ENCODE data around the gene LILRB3. TPM values are rescaled to one million over a fixed set of nuclear protein-coding genes. Genes with fewer than 3 reads are reported as not detected.
"Not testable (repeated sequence)": the region's sequence is repeated elsewhere in the genome, so short reads cannot be mapped to it uniquely, and the experiment has no call there.

Gene LILRB3
- 3.6 TPM for total RNA-seq
- long read RNA-seq, partial matches to known transcripts, result 1 of 5 reads
- long read RNA-seq, other reads (novel, unspliced or antisense), result 4 of 5 reads

DNA sequence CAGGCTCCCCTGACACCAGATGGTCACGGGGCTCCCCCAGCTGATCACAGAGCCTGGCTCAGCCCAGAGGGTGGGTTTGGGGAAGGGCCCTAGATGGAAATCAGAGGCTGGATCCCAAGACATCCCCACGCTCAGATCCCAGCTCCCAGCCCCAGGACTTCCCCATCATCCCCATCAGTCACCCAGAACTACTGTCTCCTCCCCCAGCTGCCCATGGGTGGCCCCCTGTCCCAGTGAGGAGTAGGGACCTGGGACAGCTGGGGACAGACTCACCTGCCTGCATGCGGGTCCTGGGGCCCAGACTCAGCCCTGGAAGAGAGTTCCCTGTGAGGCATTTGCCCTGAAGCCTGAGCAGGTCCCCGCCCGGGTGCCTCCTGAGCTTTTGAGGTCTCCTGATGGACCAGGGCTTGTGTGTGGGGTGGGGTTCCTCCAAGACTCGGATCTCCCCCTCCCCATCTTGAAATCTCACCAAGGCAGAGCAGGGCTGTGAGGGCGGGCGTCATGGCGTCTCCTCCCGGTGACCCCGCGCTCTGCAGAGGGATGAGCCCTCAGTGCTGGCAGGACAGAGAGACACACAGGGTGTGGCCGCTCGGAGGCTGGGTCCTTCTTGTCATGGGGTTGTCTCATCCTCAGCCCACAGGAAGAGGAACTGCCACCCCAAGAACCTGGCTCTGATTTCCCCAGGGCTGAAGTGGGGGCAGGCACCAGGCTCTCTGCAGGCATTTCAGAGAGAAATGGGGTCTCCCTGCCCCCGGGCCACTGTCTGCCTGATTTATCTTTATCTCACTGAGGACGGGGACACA is at the start of gene LILRB3:
Gene LILRB3 (minus strand): TSS at position 534 of the 803 bp plus-strand sequence. CDS start 31 bp downstream, at position 503.
- ATAC-seq (ENCODE audit: poor library complexity) (peak; percentile 81), DNase-seq (peak; percentile 78)
- intact Hi-C loops (cut with DNase I), result not testable (repeated sequence)

DNA sequence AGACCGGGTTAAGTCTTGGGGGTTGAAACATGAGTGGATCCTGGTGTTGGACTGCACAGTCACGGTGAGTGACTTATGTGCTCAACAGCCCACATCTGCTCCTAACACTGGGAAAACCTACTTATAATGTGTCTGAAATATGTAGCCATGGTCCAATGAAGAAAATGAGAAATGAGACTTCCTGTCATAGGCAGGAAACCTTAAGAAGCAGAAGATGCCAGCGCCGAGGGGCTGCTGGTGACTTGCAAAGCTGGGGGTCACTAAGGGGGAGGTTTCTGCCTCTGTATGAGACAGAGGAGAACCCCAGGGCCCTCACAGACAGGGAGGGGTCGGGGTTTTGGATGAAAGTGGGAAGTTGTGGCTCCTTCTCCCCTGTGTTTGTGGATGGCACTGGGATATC is 49.4 kb upstream of the LILRB3 start:
- ATAC-seq (ENCODE audit: poor library complexity), result peak; percentile 34
- intact Hi-C loops (cut with DNase I); DNase-seq: not testable (repeated sequence)

DNA sequence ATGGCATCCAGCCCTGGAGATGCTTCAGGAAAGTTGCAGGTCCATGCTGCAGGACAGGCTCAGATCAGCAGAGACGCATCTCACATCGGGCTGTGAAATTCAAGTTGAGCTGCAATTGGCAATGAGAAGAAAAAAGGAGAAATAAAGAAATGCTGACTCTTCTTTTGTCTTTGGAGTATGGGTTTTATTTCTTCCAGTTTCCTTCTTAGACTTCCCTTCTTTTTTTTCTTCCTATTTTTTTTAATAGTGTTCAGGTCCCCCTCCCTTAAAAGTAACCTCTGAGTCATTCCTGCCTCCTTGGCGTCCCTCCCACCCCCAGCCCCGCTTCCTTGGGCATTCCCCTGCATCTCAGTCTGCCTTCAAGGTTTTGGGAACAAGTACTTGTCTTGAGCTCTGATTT is 48.8 kb upstream of the LILRB3 start:
- ATAC-seq (ENCODE audit: poor library complexity) (peak; percentile 68), DNase-seq (peak; percentile 64)
- intact Hi-C loops (cut with DNase I), result not testable (repeated sequence)

DNA sequence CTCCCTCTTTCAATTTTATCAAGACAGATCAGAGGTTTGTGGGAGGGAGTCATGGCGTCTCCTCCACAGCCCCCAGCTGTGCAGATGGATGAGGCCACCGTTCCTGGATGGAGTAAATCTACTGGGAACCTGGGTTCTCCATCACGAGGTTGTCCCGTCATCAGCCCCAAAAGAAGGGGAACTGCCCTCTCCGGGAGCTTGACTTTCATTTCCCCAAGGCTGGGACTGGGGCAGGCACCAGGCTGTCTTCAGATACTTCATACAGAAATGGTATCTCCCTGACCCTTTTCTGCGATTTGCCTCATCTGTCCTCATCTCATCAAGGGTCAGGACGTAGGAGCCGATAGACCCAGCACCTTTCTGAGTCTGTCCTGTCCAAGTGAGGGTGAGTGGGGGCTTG is 48.3 kb upstream of the LILRB3 start:
- intact Hi-C loops (cut with DNase I), result no loop called here
- DNase-seq (no peak), ATAC-seq (ENCODE audit: poor library complexity) (peak; percentile 82)

DNA sequence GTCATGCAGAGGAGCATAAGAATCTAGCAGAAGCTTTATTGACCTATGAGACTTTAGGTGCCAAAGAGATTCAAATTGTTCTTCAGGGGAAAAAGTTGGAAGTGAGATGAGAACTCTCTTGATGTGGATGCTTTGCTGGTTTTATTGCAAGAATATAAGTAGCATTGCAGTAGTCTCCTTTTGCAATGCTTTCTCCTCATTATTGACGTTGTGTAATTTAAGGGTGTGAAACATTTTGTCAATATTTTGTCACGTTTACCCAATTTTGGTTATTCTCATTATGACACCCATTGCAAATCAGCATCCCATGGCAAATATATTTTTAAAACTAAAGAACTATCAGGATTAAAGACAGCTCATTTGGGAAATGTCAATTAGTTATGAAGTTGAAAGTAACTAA is 46.1 kb upstream of the LILRB3 start:
- no peak for DNase-seq
- intact Hi-C loops (cut with DNase I), result no loop called here
- ATAC-seq (ENCODE audit: poor library complexity), result no peak

DNA sequence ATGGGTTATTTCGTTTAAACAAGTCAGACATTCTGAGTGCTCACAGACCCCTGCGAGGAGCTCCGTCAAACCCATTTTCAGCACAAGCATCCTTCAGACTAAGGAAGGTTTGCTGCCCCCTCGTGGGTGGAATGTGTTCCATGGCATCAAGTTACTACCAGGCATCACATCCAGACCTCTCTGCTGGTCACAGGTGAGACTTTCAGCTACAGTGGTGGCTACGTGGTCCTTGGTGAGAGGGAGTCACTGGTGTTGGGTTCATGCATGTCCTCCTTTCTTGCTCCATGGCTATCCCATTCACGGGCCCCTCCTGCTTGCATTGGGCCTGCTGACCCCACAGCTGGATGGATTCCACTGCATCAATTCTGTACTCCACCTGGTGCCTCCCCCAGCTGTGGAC is 43.3 kb upstream of the LILRB3 start:
- DNase-seq, result peak; percentile 85
- ATAC-seq (ENCODE audit: poor library complexity), result peak; percentile 65
- intact Hi-C loops (cut with DNase I), result no loop called here

DNA sequence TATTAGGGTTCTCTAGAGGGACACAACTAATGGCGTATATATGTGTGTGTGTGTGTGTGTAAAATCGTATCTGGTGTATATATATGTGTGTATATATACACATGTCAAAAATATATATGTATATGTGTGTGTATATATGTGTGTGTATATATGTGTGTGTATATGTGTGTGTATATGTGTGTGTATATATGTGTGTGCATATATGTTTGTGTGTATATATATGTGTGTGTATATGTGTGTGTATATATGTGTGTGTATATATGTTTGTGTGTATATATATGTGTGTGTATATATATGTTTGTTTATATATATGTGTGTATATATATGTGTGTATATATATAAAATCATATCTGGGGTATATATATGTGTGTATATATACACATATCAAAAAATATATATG is 39.7 kb upstream of the LILRB3 start:
- DNase-seq (no peak), ATAC-seq (ENCODE audit: poor library complexity) (no peak)
- intact Hi-C loops (cut with DNase I), result no loop called here

DNA sequence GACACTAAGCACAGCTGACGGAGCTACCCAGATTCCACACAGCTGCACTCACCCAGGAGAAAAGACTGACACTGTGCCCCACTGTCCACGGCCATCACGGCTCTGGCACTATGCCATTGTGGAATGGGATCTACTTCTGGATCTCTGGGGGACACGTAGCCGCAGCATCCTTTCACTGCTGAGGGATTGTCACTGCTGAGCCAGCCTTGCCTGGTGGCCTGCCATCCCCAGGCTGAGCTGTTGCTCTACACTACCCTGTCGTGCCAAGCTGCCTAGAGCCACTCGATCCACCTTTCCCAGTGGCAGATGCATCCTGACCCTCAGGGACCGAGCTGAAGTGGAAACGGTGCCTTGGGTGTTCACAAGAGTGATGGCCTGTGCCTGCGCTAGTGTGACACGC is 39.3 kb upstream of the LILRB3 start:
- ATAC-seq (ENCODE audit: poor library complexity) (no peak), DNase-seq (no peak)
- intact Hi-C loops (cut with DNase I), result no loop called here

DNA sequence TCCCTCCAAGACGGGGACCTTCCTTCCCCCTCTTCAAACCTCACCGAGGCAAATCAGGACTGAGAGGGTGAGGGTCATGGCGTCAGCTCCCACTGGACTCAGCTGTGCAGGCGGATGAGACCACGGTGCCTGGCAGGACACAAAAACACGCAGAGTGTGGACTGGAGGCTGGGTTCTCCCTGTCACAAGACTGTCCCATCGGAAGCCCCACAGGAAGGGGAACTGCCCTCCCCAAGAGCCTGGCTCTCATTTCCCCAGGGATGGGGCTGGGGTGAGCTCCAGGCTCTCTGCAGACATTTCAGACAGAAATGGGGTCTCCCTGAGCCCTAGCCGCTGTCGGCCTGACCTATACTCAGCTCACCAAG is 34.3 kb upstream of the LILRB3 start, which contains the start of gene LILRB5:
Gene LILRB5 (minus strand): TSS at position 158 of the 365 bp plus-strand sequence. CDS start 80 bp downstream, at position 78.
- intact Hi-C loops (cut with DNase I), result no loop called here
- ATAC-seq (ENCODE audit: poor library complexity), result no peak

DNA sequence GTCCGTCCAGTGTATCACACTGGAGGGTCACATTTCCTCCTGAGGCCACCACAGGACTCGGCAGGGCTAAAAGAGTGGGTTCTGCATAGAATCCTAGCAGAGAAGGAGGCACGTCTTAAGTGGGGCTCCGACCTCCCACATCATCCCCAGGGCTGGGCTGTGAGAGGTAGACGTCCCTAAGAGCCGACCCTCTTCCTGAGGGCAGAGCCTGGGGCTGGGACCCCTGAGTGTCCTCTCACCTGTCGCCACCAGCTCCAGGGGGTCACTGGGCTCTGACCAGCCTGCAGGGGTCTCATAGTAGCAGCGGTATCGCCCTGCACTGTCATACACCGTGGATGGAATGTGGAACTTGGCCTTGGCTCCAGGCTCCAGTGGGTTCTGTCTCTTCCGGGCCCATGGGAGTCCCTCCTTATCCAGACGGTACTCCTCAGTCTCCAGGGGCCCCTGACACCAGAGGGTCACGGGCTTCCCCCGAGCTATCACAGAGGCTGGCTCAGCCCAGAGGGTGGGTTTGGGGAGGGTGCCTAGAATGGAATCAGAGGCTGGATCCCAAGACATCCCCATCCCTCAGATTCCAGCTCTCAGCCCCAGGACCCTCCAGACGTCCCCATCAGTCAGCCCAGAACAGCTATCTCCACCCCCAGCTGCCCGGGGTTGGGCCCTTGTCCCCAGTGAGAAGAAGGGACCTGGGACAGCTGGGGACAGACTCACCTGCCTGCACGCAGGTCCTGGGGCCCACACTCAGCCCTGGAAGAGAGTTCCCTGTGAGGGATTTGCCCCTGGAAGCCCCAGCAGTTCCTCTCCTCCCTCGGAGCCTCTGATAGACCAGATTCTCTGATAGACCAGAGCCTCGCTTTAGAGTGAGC is 33.7 kb upstream of the LILRB3 start:
- DNase-seq (no peak), ATAC-seq (ENCODE audit: poor library complexity) (no peak)
- intact Hi-C loops (cut with DNase I), result no loop called here

More for the DNA sequence above, 34.3 kb upstream of the LILRB3 start, which contains the start of gene LILRB5:
- no peak for DNase-seq

DNA sequence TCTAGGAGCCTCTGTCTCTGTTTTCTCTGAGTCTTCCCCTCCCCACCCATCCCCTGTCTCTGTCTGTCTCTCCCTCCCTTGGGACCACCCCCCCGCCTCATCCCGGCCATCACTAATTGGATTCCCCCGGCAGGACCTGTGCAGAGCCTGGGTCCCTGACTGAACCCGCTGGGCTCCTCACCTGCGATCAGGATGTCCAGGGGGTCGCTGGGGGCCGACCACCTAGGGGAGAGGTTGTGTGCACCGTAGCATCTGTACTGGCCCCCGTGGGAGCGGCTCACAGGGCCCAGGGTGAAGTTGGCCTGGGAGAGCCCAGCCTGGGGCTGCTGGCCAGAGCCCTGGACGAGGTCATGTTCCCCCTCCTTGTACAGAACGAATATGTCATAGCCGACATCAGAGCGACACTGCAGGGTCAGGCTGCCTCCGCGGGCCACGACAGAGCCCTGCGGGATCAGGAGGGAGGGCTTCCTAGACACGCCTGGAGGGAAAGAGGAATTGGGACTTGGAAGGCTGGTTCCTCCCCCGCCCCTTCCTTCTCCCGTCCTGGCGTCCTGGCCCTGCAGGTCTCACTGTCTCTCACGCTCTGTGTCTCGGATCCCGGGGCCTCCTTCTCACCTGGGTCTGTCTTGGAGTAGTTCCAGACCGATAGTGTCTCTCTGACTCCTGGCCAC is 32.4 kb upstream of the LILRB3 start:
- no peak for DNase-seq
- intact Hi-C loops (cut with DNase I), result no loop called here

DNA sequence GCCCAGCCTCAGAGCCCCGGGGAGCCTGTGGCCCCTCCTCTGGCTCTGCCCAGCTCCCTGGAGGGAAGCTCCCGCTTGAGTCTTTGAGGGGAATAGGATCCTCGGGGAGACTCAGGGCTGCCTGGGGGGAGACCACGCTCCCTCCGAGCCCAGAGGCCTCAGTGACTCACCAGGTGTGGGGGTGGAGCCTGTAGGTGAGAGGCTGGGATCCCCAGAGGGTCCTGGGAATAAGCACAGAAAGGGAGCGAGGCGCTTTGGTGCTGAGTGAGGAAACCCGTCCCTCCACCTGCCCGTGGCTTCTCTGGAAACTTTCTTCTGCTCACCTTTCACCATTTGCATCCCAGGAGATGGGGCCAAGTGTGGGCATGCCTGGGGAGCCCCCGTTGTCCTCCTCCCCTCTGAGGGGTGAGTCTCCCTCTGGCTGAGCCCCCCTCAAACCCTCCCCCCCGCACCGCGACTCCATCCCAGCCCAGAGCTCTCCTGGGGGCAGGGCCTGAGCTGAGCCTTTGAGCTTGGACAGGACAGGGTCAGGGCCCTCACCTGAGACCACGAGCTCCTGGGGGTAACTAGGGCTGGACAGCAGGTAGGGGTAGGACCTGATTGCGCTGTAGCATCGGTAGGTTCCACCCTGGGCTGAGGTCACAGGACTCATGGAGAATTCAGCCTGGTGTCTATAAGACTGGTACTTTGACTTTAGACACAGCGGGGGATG is 31.5 kb upstream of the LILRB3 start:
- no peak for ATAC-seq (ENCODE audit: poor library complexity)
- intact Hi-C loops (cut with DNase I), result no loop called here
- DNase-seq, result no peak

More for the DNA sequence above, 32.4 kb upstream of the LILRB3 start:
- no peak for ATAC-seq (ENCODE audit: poor library complexity)

DNA sequence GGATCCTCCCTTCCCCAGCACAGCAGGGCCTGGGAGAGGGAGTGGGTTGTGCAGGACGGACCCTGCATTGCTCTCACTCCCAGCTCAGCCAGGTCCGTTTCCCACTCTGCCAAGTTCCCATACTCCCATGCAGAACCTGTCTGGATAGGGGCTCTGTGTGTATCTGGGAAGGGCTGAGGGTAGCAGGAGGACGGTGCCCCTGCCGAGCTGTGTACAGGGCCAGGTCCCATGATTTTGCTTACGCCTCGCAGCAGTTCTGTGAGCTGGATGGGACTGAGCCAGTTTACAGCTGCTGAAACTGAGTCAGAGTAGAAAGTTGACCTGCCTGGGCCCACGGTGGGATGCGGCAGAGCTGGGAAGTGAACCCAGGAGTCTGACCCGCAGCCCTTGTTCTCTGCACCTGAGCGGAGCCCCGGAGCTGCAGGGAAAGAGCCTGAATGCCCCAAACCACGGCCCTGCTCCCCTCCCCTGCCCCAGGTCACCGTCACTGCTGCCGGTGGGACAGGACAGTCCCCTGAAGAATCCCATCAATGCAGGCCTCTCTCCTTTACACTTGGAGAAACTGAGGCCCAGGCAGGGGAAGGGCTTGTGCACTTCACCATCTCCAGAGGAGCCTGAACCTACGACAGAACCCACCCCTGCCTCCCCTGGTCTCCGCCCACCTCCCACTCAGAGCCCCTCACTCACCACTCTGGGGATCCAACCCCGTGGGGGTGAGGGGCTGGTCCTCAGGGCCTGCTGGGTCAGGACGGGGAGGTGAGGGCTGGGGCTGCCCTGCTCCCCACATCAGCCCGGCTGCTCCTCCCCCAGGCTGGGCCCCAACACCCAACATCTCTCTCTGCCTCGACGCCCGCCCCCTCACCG is 30.8 kb upstream of the LILRB3 start:
- no peak for DNase-seq
- intact Hi-C loops (cut with DNase I), result no loop called here
- no peak for ATAC-seq (ENCODE audit: poor library complexity)

DNA sequence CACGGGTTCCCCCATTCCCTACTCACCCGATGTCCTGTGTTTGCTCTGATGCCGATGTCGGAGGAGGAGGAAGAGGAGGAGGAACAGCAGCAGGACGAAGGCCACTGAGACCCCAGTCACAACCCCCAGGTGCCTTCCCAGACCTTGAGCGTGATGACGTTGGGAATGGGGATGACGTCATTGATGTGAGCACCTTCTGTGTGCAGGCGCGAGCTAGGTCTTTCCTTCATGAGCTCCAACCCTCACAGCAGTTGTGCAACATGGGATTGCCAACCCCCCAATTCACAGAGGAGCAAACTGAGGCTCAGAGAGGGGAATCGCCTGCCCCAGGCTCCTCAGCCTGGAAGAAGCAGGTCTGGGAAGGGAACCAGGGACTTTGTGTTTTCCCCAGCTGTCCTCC is 30.0 kb upstream of the LILRB3 start:
- intact Hi-C loops (cut with DNase I), result no loop called here
- DNase-seq, result no peak

DNA sequence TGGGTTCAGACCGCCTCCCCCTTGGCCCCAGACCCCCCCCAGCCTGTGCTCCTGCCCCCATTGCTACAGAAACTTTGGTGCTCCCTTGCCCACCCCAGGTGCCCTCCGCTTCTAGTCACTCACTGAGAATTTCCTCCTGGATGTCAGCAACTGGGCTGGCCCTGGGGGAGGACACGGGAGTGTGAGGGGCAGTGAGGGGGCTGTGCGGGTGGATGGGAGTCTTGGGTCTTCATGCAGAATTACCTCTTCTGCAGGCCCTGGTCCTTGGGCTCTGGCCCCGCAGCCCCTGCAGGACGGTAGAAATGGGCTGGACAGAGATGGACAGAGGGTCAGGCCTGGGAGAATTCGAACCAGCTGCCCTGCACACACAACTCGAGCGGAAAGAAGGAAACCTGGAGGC is 29.4 kb upstream of the LILRB3 start:
- DNase-seq (no peak), ATAC-seq (ENCODE audit: poor library complexity) (no peak)
- intact Hi-C loops (cut with DNase I), result no loop called here

More for the DNA sequence above, 30.0 kb upstream of the LILRB3 start:
- ATAC-seq (ENCODE audit: poor library complexity), result no peak

DNA sequence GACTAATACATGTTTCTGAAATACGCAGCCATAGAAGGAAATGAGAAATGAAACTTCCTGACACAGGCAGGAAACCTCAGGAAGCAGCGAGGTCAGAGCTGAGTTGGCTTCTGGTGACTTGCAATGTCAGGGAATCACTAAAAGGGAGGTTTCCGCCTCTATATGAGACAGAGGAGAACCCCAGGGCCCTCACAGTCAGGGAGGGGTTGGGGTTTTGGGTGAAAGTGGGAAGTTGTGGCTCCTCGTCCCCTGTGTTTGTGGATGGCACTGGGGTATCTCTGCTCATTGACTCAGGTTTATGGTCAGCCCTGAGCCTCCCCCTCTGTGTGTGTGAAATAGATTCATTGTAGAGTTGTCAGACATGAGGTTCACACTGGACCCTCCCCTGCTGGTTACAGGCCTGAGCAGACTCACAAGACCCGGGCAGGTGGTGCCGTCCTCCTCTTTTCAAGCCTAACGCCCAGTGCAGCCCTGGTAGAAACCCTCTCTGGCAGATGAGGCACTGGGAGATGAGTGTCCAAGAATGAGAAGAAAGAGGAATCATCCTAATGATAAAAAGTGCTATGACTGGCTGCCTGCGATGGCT is 25.3 kb upstream of the LILRB3 start:
- DNase-seq (peak; percentile 59), ATAC-seq (ENCODE audit: poor library complexity) (peak; percentile 86)
- intact Hi-C loops (cut with DNase I), result no loop called here

Data from Right ventricle myocardium superior (tissue), 1 donor.